ENCODE data around the gene POLN.
"Not testable (repeated sequence)": the region's sequence is repeated elsewhere in the genome, so short reads cannot be mapped to it uniquely, and the experiment has no call there.

POLN gene

GRCh38 chr4:2212831-2213230 lies 29.1 kb downstream of the POLN start:
- no peak for DNase-seq

GRCh38 chr4:2202789-2203188 lies 39.1 kb downstream of the POLN start:
- DNase-seq: not testable (repeated sequence)

- DNase-seq: no peak
Measured at GRCh38 chr4:2194496-2194895, 47.4 kb downstream of the POLN start.

DNA sequence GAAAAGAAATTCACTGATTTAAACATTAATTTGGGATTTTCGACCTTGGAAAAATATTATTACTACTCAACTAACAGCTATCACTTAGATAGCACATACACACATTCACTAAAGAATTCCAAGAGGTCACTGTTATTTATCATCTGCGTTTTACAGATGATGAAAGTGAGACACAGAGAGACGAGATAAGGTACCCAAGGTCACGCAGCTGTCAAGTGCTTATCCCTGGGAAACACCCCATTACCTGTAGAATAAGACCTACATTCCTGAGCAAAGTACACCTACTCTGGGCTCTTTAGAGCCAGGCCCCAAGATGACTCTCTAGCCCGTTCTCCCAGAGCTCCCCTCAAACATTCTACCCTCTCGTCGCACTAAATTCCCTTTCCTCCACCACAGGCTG lies 48.6 kb downstream of the POLN start:
- DNase-seq: no peak

DNA sequence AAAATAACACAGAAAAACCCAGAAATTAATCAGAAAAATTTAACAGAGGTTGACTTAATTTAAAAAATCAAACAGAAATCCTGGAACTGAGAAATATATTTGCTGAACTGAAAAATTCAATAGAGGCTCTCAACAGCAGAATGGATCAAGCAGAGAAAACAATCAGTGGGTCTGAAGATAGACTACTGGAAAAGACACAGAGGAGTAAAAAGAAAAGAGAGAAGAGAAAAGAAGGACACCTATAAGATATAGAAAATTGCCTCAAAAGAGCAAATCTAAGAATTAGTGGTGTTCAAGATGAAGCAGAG lies 55.1 kb downstream of the POLN start:
- DNase-seq: no peak

DNA sequence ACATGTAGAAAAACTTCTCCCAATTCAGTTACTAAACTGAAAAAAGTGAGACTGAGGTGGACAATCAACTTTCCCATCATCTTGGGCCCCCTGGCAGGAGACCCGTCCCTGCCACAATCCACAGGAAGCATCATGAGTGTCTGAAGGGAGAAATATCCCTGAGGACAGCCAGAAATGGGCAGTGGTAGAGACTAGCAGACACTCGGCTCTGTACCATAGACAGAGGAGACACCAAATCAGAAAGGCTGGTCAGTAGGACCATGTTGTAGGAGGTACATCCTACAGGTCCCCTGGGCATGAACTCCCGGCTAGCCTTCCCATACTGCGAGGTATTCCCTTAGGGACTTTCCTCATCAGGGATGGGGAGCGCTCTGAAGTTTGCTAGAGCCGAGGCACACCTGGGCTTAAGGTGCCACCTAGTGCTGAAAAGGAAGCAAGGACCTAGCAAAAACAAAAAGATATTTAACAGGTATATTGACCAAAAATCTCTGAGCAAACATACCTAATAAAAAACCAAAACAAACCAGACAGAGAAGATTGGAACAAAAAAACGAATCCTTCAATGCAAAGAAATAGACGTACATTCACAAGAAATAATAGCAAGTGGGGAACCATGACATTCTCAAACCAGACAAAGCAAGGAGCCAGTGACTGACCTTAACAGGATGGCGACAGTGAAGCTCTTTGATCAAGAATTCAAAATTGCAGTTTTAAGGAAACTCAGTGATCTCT lies 55.6 kb downstream of the POLN start:
- no peak for DNase-seq

GRCh38 chr4:2183394-2183793 lies 58.5 kb downstream of the POLN start:
- DNase-seq: no peak

DNA sequence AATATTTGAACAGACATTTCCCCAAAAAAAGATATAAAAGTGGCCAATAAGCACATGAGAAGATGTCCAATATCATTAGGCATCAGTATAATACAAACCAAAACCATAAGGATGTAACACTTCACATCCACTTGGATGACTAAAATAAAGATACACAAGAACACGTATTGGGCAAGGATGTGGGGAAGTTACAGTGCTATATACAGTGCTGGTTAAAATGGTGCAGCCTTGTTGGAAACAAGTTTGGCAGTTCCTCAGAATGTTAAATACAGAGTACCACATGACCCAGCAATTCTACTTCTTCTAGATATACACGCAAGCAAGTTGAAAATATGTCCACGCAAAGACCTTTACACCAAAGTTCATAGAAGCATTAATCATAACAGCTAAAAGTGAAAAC lies 58.9 kb downstream of the POLN start:
- no peak for DNase-seq

- no peak for DNase-seq
Measured at GRCh38 chr4:2180410-2180809, 61.5 kb downstream of the POLN start.

DNA sequence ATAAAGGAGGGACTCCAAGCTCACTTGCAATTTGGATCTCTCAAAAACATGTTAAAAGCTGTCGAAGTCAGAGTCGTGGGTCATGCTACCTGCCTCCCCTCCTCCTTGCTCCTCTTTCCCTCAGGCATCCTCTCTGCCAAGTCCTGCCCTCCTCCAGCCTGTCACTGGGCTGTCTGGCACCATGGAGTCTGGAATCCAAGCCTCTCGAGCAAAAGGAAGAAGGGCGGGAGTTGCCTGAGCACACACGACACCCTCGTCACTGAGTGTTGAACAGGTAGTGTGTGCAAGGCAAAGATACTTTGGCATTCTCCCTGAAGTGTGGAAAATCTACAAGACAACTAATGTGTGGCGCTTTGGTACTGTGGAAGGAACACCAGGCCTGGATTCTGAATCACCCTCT lies 62.2 kb downstream of the POLN start:
- DNase-seq: no peak

GRCh38 chr4:2178986-2179385 lies 62.9 kb downstream of the POLN start:
- no peak for DNase-seq

DNA sequence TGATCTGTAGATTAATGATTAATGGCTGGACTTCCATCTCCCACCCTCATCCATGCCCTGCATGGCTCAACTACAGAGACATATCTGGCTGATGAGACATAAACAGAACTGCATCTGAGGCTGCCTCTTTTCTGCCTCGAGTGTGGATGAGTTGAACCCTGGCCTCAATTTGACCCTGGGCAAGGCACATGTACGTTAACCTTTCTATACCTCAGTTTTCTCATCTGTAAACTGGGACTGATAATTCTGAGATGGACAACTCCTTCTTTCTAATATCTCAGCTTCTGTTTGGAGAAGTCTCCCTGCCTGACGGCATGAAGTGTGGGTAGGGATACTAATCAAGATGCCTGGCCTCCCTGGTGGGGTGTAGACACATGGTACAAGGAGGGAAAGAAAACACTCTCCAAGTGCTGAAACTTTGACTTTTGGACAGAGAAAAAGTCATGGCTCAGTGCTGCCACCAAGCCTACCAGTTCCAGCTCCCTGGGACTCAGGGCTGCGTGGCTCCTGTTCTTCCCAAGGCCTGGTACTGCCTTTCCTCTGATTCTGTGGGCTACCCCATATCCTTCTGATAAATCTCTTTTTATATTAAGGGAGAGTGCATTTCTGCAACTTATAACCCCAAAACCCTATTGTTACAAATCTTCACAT lies 64.4 kb downstream of the POLN start:
- no peak for DNase-seq

DNA sequence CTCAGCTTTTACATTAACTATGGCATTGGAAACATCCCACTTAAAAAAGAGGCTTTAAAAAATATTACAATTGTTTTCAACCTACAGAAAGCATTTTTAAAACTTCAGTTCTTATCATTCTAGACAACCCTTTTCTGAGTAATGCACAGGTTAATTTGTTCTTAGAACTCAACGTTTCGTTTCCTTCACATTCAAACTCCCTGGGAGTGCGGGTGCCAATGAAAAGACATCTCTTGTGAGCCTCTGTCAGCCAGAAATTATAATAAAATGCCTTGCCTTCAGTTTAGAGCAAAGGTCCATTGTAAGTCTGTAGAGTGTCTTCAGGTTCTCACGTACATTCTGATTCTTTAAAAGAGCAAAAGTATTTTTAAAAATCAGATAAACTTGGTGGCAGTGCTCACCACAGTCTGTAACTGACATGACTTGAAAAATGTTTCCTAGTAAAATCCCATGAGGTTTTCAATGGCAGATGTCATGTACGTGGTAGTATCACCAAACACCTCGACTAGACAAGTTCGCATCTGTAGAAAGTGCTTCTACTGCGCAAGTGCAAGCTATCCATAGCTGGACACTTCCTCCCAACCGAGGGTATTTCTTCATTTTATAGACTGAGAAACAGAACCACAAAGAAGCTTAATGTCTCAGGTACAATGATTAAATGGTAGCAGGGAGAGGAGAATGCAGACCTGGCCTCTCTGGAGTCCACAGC lies 65.8 kb downstream of the POLN start:
- DNase-seq: no peak

GRCh38 chr4:2174061-2174460 lies 67.9 kb downstream of the POLN start:
- no peak for DNase-seq

DNA sequence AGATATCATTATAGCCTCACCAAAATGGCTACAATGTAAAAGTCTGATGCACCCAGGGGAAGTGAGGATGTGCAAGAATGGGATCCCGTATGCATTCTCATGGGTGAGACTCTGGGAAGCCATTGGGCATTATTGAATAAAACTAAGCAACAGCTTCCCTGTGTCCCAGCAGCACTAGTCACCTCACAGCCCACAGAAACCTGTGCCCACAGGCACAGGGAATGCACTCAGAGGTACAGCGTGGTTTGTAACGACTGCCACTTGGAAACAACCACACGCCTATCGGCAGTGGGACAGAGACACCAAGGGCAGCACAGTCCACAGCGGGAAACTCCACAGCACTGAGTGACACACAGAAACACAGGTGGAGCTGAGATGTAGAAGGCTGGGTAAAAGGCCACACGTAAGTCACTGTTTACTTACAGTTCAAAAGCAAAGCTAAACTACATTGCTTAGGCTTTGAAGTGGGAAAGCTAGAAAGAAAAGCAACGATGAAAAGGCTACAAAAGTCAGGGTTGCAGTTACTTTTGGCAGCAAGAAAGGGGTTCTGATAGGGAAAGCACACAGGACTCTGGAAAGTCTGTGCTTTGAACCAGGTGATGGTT lies 69.2 kb downstream of the POLN start:
- no peak for DNase-seq

- DNase-seq: no peak
Measured at GRCh38 chr4:2172161-2172560, 69.8 kb downstream of the POLN start.

GRCh38 chr4:2168469-2169319 lies 73.2 kb downstream of the POLN start:
- no peak for DNase-seq

GRCh38 chr4:2166253-2166652 lies 75.7 kb downstream of the POLN start:
- peak; percentile 17 to 19 for DNase-seq

DNA sequence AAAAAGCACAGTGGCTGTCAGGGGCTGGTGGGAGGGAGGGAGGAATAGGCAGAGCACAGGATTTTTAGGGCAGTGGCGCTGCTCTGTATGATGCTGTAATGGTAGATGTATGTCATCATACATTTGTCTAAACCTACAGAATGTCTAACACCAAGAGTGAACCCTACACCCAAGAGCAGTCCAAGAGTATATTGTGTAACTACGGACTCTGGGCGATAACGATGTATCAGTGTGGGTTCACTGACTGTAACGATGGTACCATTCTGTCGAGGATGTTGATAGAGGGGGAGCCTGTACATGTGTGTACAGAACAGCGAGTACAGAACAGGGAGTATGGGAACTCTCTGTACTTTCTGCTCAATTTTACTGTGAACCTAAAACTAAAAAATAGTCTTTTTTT lies 76.5 kb downstream of the POLN start:
- DNase-seq: no peak

DNA sequence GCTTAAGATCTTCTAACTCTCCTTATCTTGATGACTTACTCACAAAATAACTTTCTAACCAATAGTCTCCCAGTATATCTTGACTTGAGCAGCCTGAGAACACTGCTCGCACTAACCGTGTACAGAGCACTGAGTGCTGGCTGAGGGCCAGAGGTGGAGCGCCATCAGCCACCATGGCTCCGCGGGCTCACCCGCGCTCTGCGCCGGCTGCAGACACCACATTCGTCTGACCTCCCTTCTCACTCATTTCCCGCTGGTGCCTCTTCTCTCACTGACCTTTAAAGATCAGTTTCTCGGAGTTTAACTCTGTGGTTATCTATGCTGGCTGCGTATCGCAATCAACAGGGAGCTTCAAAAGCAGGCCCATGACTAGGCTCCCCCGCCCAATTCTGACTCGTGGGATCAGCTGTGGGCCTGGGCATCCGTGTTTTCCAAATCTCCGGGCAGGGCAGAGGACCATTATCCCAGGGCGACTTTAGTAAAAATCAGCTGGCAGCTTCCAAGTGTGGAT lies 78.6 kb downstream of the POLN start:
- DNase-seq: no peak

DNA sequence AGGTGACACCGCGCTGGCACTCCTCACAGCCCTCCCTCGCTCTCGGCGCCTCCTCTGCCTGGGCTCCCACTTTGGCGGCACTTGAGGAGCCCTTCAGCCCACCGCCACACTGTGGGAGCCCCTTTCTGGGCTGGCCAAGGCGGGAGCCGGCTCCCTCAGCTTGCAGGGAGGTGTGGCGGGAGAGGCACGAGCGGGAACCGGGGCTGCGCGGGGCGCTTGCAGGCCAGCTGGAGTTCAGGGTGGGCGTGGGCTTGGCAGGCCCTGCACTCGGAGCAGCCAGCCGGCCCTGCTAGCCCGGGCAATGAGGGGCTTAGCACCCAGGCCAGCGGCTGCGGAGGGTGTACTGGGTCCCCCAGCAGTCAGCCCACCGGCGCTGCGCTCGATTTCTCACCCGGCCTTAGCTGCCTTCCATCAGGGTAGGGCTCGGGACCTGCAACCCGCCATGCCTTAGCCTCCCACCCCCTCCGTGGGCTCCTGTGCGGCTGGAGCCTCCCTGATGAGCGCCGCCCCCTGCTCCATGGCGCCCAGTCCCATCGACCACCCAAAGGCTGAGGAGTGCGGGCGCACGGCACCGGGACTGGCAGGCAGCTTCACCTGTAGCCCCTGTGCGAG lies 80.7 kb downstream of the POLN start:
- not testable (repeated sequence) for DNase-seq

- DNase-seq: no peak
Measured at GRCh38 chr4:2159931-2160330, 82.0 kb downstream of the POLN start.

Data from NCI-H187 (cell line).